Measurements from ENCODE around the gene KMT2D. TPM values are rescaled to one million over a fixed set of nuclear protein-coding genes. Genes with fewer than 3 reads are reported as not detected.

Gene KMT2D
- total and polyA plus RNA-seq, 2 donors (not counting 3 experiments of a cell fraction or from before 2014, with no cell fraction given), result 15.1 to 120 TPM

- Histone ChIP-seq H3K4me2 (ENCODE audit: insufficient read depth, low read length) (no peak overlapping the region), H3K9me1 (replicated peaks; ENCODE audit: control insufficient read depth, extremely low read depth, insufficient read depth, low read length) (no peaks in the 10 kb centered on the region), H3K27ac (ENCODE audit: insufficient read depth, low read depth, low read length) (no peak overlapping the region), H2AFZ (ENCODE audit: low read depth, low read length) (no peak overlapping the region), H3K27me3 (ENCODE audit: control insufficient read depth in 2 of 2, insufficient read depth in 2 of 2, low read length in 2 of 2) (no peaks in the 10 kb centered on the region), H3K79me2 (ENCODE audit: control insufficient read depth, insufficient read depth, low read length) (peaks cover under 1% of the 10 kb centered on the region), H4K20me1 (replicated peaks; ENCODE audit: control insufficient read depth, extremely low read depth, insufficient read depth, low read length) (no peaks in the 10 kb centered on the region), H3K9ac (replicated peaks; ENCODE audit: extremely low read depth, insufficient read depth, low read length) (no peak overlapping the region), H3K9me3 (replicated peaks; ENCODE audit: control insufficient read depth, insufficient read depth, low read length) (no peaks in the 10 kb centered on the region), H3K4me3 (replicated peaks in 1 of 3; ENCODE audit: insufficient read depth in 1 of 3, low read depth in 1 of 3, low read length in 3 of 3) (no peak overlapping the region), H3K36me3 (ENCODE audit: control insufficient read depth in 2 of 2, extremely low read depth in 1 of 2, insufficient read depth in 2 of 2, low read length in 2 of 2) (peaks cover 44 to 85% of the 10 kb centered on the region in 2 experiments), H3K4me1 (ENCODE audit: control insufficient read depth, extremely low read depth, insufficient read depth, low read length) (no peaks in the 10 kb centered on the region)
- FAIRE-seq (peak; percentile 73), DNase-seq (ENCODE audit: low read depth, low spot score) (peak; percentile 39)
- TF ChIP-seq POLR2A (IDR thresholded peaks at IDR 0.05; ENCODE audit: low read depth, low read length) (no peak), POLR2AphosphoS5 (IDR thresholded peaks at IDR 0.05; ENCODE audit: insufficient read depth, low read depth, low read length) (no peak), FOS (IDR thresholded peaks at IDR 0.05; ENCODE audit: borderline replicate concordance, insufficient read depth, low read length) (no peak), GATA2 (IDR thresholded peaks at IDR 0.05; ENCODE audit: insufficient read depth, insufficient read length, low read depth, low read length) (no peak)
- TF ChIP-seq, protein P1, sequence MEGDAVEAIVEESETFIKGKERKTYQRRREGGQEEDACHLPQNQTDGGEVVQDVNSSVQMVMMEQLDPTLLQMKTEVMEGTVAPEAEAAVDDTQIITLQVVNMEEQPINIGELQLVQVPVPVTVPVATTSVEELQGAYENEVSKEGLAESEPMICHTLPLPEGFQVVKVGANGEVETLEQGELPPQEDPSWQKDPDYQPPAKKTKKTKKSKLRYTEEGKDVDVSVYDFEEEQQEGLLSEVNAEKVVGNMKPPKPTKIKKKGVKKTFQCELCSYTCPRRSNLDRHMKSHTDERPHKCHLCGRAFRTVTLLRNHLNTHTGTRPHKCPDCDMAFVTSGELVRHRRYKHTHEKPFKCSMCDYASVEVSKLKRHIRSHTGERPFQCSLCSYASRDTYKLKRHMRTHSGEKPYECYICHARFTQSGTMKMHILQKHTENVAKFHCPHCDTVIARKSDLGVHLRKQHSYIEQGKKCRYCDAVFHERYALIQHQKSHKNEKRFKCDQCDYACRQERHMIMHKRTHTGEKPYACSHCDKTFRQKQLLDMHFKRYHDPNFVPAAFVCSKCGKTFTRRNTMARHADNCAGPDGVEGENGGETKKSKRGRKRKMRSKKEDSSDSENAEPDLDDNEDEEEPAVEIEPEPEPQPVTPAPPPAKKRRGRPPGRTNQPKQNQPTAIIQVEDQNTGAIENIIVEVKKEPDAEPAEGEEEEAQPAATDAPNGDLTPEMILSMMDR (IDR thresholded peaks at IDR 0.05; ENCODE audit: extremely low read depth in 1 of 2, insufficient read depth in 1 of 2, low read depth in 1 of 2, low read length in 2 of 2), result peak; percentile 68 to 75
- ChIA-PET POLR2A (no interaction called here), CTCF (interaction anchor here (0.7 to 2.0 kb wide), 19 partner anchors 10 to 216 kb away, joined by 3 to 16 read pairs (median 5); no protein-coding TSS in a partner anchor)
- BruUV-seq (replicated peaks), result no TSS peak
- dilution Hi-C loops (cut with MboI; ENCODE audit: extremely low pct_ligation_motif_present, low sequenced_read_pairs), result no loop called here
- intact Hi-C loops (cut with micrococcal nuclease), result no loop called here
Measured at GRCh38 chr12:49043856-49044258, 16.7 kb downstream of the KMT2D start.

- ChIA-PET POLR2A (no interaction called here), CTCF (interaction anchor here (0.7 to 2.0 kb wide), 19 partner anchors 9 to 217 kb away, joined by 3 to 16 read pairs (median 5); no protein-coding TSS in a partner anchor)
- Histone ChIP-seq H3K4me3 (replicated peaks in 1 of 3; ENCODE audit: insufficient read depth in 1 of 3, low read depth in 1 of 3, low read length in 3 of 3) (no peak overlapping the region), H3K27ac (ENCODE audit: insufficient read depth, low read depth, low read length) (no peak overlapping the region), H3K9ac (replicated peaks; ENCODE audit: extremely low read depth, insufficient read depth, low read length) (no peak overlapping the region), H3K9me1 (replicated peaks; ENCODE audit: control insufficient read depth, extremely low read depth, insufficient read depth, low read length) (no peaks in the 10 kb centered on the region), H3K4me1 (ENCODE audit: control insufficient read depth, extremely low read depth, insufficient read depth, low read length) (no peaks in the 10 kb centered on the region), H2AFZ (ENCODE audit: low read depth, low read length) (no peak overlapping the region), H3K9me3 (replicated peaks; ENCODE audit: control insufficient read depth, insufficient read depth, low read length) (no peaks in the 10 kb centered on the region), H3K79me2 (ENCODE audit: control insufficient read depth, insufficient read depth, low read length) (no peaks in the 10 kb centered on the region), H3K4me2 (ENCODE audit: insufficient read depth, low read length) (no peak overlapping the region), H3K36me3 (ENCODE audit: control insufficient read depth in 2 of 2, extremely low read depth in 1 of 2, insufficient read depth in 2 of 2, low read length in 2 of 2) (peaks cover 41 to 84% of the 10 kb centered on the region in 2 experiments), H3K27me3 (ENCODE audit: control insufficient read depth in 2 of 2, insufficient read depth in 2 of 2, low read length in 2 of 2) (no peaks in the 10 kb centered on the region), H4K20me1 (replicated peaks; ENCODE audit: control insufficient read depth, extremely low read depth, insufficient read depth, low read length) (no peaks in the 10 kb centered on the region)
- BruUV-seq (replicated peaks), result no TSS peak
- intact Hi-C loops (cut with micrococcal nuclease) (no loop called here), dilution Hi-C loops (cut with MboI; ENCODE audit: extremely low pct_ligation_motif_present, low sequenced_read_pairs) (no loop called here)
- no peak for FAIRE-seq
- DNase-seq (ENCODE audit: low read depth, low spot score), result no peak
- no peak for TF ChIP-seq MAX (IDR thresholded peaks at IDR 0.05; ENCODE audit: insufficient read depth, insufficient read length)
- no peak for TF ChIP-seq POLR2AphosphoS5 (IDR thresholded peaks at IDR 0.05; ENCODE audit: insufficient read depth, low read depth, low read length)
- TF ChIP-seq FOS (IDR thresholded peaks at IDR 0.05; ENCODE audit: borderline replicate concordance, insufficient read depth, low read length), result no peak
- TF ChIP-seq, protein P1 (IDR thresholded peaks at IDR 0.05; ENCODE audit: extremely low read depth in 1 of 2, insufficient read depth in 1 of 2, low read depth in 1 of 2, low read length in 2 of 2), result no peak
- TF ChIP-seq MYC (IDR thresholded peaks at IDR 0.05; ENCODE audit: low read depth, low read length), result no peak
- TF ChIP-seq GATA2 (IDR thresholded peaks at IDR 0.05; ENCODE audit: insufficient read depth, insufficient read length, low read depth, low read length), result no peak
- TF ChIP-seq EZH2 (IDR thresholded peaks at IDR 0.05; ENCODE audit: borderline replicate concordance, low read depth, low read length, severe bottlenecking), result no peak
- no peak for TF ChIP-seq JUN (IDR thresholded peaks at IDR 0.05; ENCODE audit: borderline replicate concordance, insufficient read depth, insufficient read length, low read depth)
- no peak for TF ChIP-seq POLR2A (IDR thresholded peaks at IDR 0.05; ENCODE audit: low read depth, low read length)
Measured at GRCh38 chr12:49043241-49043640, 17.4 kb downstream of the KMT2D start.

Data from endothelial cell of umbilical vein (primary cell).